ENCODE results near the gene C16orf90. TPM values are rescaled to one million over a fixed set of nuclear protein-coding genes. Genes with fewer than 3 reads are reported as not detected.
A peak's percentile ranks its signal among the peaks of the same experiment; 100 is the strongest.

Gene C16orf90
- total and polyA plus RNA-seq, 2 experiments from 2014 or later, result not detected

DNA sequence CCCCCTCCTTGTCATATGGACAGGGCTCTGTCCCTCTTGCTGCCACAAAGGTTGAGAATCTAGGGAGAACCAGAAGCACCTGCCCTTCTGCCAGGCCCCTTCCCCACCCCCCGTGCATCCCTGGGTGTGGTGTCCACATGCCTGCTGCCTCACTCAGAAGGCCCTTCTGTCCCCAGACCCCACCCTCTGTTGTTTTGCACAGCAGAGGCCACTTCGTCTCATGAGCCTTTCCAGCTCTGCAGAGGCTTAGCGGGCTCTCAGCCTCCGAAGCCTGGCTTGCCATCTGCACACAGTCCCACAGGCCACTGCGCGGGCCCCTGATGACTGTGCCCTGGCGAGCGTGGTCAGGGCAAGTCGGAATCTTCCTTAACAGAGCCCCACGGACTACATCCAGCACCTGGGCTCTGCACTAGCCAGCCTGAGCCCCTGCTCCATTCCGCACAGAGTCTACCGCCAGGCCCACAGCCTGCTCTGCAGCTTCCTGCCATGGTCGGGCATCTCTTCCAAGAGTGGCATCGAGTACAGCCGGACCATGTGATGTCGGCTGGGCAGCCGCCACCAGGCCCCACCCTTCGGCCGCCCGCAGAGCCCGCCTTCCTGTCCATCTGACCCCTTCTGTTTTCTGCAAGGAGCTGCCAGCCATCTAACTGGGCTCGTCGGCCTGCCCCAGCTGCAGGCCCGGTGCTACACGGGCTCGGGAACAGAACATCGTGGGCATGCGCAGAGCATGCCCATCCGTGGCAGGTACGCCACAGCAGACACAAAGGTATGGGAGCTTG is 10.8 kb downstream of the C16orf90 start:
- peaks cover 18% of the 10 kb centered on the region for H3K36me3 ChIP-seq
- H3K27me3 ChIP-seq, result no peaks in the 10 kb centered on the region
- H3K27ac ChIP-seq, result no peak overlapping the region

DNA sequence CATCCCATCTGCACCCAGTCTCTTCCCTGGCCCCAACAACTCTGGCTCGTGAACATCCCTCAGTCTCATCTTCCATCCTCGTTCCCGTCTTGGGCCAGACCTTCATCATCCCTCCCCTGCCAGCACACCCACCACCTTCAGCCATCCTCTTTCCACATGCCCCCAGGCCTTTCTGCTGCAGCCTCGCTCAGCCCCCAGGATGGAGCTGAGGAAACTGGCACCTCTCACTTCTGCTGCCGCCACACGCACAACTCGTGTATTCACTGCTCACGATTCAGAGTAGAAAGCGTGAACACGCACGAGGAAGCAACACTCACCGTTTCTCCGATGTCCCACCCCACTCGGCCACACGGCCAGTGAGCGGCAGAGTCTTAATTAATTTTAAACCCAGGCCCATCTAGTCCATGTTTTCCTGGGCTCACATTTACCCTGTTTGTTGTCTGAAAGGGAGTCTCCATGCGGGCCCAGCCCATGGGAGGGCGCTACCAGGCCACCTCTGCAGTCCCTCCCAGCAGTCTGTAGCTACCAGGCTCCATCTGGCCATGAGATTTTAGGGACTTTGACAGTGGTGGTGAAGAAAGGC is 12.5 kb downstream of the C16orf90 start:
- H3K27ac ChIP-seq, result peak overlapping the region; percentile 59
- no peak for DNase-seq (ENCODE audit: low read depth in 1 of 2, low spot score in 1 of 2)
- no peaks in the 10 kb centered on the region for H3K9me3 ChIP-seq (ENCODE audit: low read depth)
- no peak overlapping the region for H3K4me3 ChIP-seq
- no peaks in the 10 kb centered on the region for H3K27me3 ChIP-seq
- peaks cover 19% of the 10 kb centered on the region for H3K36me3 ChIP-seq
- TF ChIP-seq CTCF (IDR thresholded peaks at IDR 0.05; ENCODE audit: low read depth, low read length), result no peak
- peaks cover 20% of the 10 kb centered on the region for H3K4me1 ChIP-seq (ENCODE audit: low read depth)

More for the DNA sequence above, 10.8 kb downstream of the C16orf90 start:
- no peaks in the 10 kb centered on the region for H3K9me3 ChIP-seq (ENCODE audit: low read depth)
- peaks cover 20% of the 10 kb centered on the region for H3K4me1 ChIP-seq (ENCODE audit: low read depth)
- H3K4me3 ChIP-seq, result no peak overlapping the region
- no peak for DNase-seq (ENCODE audit: low read depth in 1 of 2, low spot score in 1 of 2)
- TF ChIP-seq CTCF (IDR thresholded peaks at IDR 0.05; ENCODE audit: low read depth, low read length), result no peak

- H3K9me3 ChIP-seq (ENCODE audit: low read depth), result no peaks in the 10 kb centered on the region
- H3K36me3 ChIP-seq, result peaks cover 19% of the 10 kb centered on the region
- H3K4me3 ChIP-seq, result no peak overlapping the region
- H3K4me1 ChIP-seq (ENCODE audit: low read depth), result peaks cover 20% of the 10 kb centered on the region
- H3K27me3 ChIP-seq, result no peaks in the 10 kb centered on the region
- H3K27ac ChIP-seq, result peak overlapping the region; percentile 59
- DNase-seq (ENCODE audit: low read depth in 1 of 2, low spot score in 1 of 2), result no peak
- no peak for TF ChIP-seq CTCF (IDR thresholded peaks at IDR 0.05; ENCODE audit: low read depth, low read length)
Measured at GRCh38 chr16:3481696-3482658, 13.3 kb downstream of the C16orf90 start.

- no peak overlapping the region for H3K4me3 ChIP-seq
- H3K27ac ChIP-seq, result peak overlapping the region; percentile 86
- no peak for TF ChIP-seq CTCF (IDR thresholded peaks at IDR 0.05; ENCODE audit: low read depth, low read length)
- H3K36me3 ChIP-seq, result peaks cover 19% of the 10 kb centered on the region
- DNase-seq (ENCODE audit: low read depth in 1 of 2, low spot score in 1 of 2), result peak in 1 of 2 donors; percentile 93
- no peaks in the 10 kb centered on the region for H3K9me3 ChIP-seq (ENCODE audit: low read depth)
- H3K27me3 ChIP-seq, result no peaks in the 10 kb centered on the region
- peaks cover 26% of the 10 kb centered on the region for H3K4me1 ChIP-seq (ENCODE audit: low read depth)
Measured at GRCh38 chr16:3480901-3481695, 14.2 kb downstream of the C16orf90 start.
